HG02840 (cell line): ENCODE data around the gene ANKRD50.

Experiments used
- ATAC-seq: cut with Tn5 transposase; IDR thresholded peaks from one replicate; pipeline ENCODE4 v1.9.1; 2021; ENCODE audit warnings: mild to moderate bottlenecking, moderate library complexity, moderate number of reproducible peaks; ENCODE audit not compliant: unreplicated experiment, low FRiP score

ANKRD50 gene

DNA sequence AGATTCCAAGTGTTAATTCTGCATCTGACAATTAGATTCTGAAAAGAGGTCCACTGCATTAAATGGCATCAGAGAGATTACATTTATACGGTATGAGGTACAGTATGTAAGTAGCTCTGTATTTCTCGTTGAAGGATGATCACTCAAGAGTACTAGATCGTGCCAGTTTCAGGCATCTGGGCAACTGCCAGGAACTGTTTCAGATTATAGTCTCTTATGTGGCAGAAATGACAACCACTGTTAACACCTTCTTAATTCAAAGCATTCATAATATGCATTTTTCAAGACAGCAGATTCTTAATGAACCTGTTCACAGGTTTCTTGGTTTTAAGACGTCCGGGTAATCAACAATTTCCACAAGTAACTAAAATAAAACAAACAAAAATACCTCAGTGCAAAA is 1.6 kb downstream of the ANKRD50 start:
- ATAC-seq: no peak

DNA sequence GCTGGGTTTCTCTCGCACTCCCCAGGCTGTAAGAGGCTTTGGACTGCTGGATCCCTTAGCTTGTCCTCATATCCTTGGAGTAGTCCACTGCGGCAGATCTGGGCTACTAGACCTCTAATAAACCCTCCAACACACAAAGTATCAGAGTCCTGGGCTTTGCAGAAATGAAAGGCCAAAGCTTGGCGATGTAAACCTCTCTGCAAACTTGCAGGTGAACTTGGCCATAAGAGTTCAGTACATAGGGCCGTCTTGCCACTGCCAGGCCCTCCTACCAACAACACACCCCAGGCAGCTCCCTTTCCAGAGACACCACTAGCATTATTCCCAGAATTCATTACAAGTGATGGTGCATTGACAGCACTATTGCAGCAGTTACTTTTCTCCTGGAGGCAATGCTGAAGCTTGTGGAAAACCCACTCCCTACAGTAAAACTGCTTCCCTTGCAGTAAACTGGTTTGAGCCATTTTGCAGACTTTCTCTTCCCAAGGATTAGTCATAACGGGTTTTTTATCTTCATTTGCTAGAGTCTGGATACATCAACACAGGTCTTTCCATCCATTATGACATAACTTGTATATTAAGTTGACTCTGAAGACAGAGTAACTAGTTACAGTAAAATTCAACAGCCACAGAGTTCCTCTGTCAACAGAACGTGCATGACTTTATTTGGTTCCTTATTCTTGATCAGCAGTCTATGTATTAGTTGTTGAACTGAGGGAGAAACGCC is 2.4 kb downstream of the ANKRD50 start:
- no peak for ATAC-seq

DNA sequence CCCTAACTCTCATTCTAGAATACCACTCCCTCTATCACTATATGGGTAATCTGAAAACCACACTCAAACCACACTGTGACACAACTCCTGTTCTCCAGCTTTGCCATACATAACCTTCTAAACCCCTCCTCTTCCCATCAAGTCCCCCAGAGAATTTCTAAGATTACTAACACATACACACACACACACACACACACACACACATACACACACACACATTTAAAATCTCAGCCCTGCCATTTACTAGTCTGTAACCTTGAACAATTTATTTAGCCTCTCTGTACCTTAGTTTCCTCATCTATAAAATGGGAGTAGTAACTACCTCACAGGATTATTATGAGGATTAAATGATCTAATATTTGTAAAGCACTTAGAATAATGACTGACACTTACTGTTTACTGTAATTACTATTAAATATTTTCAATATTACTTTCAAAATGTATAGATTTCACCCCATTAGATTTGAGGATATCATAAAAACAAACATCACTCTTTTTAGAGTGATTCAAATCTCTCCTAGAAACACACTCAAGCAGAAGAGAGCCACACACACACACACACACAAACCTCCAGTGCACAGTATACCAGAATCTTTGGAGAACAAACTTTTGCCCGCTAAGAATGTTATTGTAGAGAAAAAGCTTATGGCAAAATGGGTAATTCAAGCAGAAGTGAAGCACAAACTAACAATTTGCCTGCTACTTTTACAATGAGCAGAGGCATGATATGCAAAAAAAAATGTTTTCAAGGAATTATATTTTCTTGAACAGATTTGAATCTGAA is 3.8 kb downstream of the ANKRD50 start:
- no peak for ATAC-seq

DNA sequence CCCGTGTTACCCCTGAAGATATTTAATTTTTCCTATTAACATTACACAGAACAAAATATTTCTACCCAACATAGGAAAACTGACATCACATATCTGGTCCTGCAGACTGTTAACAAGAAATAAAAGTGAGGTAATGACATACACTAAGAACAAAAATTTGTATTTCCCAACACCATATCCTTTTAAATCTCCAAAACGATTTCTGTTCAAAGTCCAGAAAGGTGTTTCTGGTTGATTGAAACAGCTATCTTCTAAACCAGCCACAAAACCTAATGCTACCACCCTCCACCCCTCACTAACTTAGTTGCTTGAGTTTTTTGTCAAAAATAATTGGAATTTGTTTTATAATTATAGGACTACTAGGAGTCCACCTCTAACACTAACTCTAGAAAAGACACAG is 7.1 kb downstream of the ANKRD50 start:
- no peak for ATAC-seq

DNA sequence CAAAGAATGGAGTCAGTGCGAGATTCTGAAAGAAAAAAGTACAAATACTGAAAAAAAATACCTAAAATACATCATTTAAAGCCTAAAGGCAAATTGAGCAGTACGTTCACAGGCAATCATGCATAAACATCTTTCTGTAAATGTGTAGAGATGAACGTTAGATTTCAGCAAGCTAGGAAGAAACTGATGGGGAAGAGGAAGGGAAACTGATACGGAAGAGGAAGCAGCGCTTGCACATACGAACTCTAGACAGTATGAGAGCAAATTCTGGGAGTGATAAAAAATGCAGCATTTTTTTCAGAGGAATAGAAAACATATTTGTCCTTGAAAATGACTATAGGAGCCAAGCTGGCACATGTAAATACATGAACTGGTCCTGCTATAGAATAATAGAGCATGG is 9.4 kb downstream of the ANKRD50 start:
- no peak for ATAC-seq

DNA sequence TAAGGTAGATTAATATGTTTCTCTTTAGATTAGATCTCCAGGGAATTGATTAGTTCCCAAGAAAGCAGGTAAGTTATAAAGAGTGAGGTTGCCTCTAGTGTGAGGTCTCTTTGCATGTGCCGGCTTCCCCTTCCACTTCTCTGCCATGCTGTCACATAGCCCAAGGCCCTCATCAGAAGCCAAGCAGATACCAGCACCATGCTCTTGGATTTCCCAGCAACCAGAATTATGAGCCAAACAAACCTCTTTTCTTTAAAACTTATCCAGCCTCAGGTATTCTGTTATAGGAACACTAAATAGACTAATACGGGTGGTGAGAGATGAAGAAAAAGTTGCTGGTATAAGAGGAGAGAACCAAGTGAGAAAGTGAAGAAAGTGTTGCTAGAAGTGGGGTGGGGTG is 15.1 kb downstream of the ANKRD50 start:
- ATAC-seq: no peak

DNA sequence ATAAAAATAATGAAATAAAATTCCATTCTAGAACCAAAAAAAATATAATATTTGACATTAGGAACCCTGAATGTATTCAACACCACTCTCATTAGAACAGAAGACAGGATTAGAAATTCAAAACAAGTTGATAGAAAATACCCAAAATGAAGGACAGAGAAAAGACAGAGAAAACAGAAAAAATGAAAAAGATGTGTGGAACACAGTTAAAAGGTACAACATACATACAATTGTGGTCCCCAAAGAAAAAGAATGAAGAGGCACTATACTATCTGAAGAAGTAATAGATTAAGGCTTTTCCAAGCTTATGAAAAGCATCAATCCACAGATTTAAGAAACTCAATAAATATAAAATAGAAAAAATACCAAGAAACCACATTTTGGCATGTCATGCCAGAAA is 16.4 kb downstream of the ANKRD50 start:
- ATAC-seq: no peak

DNA sequence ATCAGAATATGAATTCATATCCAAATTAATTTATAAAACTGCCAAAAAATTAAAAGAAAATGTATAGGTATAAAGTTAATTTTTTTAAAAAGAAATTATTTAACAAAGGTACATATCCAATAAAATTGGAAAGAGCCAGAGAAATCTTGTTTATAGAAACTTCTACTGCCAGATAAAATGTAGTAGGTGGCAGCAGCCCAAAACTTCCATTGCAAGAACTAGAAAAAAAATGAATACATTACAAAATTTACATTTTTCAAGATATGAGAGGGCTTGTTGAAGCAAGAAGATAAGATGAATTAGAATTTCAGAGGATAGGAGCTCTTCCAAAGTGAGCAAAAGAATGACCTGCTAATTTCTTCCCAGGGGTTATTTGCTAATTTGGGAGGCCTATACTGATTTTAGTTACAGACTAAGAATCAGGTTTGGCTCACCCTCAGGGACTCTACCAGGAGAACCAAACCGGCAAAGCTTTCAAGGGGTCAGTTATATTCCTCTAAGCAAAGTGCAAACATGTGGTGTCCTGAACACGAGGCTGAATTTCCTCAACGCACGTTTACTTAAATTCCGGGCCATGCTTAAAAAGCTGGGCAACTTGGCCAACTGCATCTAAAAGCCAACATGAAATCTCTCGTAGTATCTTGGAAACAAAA is 17.5 kb downstream of the ANKRD50 start:
- ATAC-seq: no peak

DNA sequence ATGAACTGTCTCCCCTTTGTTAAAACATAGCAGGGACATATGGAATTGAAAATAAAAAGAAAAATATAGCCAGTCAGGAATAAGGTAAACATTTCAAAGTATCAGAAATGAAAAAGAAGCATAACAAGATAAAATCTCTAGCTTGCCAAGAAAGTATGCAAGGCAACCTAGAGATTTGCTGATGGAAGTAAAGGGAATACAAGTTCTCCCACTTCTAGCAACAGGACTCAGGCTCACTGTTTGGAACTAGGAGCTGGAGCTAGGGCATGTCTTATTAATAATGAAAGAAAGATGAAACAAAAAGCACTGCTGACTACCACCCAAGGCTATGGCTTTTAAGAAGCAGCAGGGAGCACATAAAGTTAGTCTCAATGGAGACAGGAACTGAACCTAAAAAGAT is 18.2 kb downstream of the ANKRD50 start:
- no peak for ATAC-seq

DNA sequence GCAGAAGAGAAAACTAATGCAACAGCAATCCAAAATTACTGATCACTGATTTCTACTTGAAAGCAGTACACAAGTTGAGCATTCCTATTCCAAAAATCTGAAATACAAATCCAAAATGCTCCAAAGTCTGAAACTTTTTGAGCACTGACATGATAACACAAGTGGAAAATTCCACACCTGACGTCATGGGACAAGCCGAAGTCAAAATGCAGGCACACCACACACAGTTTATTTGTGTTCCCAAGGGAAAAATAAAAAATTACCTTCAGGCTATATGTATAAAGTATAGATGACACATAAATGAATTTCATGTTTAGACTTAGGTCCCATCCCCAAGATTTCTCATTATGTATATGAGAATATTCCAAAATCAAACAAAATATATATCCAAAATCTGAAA is 20.7 kb downstream of the ANKRD50 start:
- no peak for ATAC-seq

DNA sequence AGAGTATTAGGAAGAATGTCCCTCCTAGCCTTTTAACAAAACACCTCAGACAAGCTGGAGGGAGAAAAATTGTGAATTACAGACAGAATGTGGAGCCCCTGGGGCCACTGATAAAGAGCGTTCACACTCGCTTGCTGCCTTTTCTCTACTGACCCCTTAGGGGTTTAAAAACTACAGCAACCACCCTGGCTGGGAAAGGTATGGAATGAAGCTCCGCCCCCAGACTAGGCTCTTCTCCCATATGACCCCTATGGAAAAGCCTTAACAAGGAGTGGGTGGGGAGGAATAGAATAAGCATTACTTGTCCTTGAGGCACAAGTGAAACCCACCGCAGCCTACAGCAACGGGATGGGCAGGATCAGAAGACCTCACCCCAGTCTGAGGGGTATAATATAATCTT is 26.3 kb downstream of the ANKRD50 start:
- no peak for ATAC-seq

DNA sequence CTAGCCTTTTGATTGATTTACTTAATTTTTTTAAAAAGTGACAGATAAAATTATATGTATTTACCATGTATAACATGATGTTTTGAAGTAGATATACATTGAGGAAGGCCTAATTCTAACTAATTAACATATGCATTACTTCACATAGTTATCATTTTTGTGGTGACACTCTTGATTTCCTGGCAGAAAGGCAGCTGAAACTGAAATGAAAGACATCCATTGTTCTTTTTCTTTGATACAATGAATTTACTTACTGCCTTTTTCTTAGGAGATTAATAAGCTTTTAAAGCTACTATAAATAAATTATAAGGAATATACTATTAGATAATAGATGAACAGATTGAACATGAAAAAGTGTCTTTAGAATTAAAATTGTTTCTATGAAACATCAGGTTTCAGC is 26.7 kb downstream of the ANKRD50 start:
- no peak for ATAC-seq

DNA sequence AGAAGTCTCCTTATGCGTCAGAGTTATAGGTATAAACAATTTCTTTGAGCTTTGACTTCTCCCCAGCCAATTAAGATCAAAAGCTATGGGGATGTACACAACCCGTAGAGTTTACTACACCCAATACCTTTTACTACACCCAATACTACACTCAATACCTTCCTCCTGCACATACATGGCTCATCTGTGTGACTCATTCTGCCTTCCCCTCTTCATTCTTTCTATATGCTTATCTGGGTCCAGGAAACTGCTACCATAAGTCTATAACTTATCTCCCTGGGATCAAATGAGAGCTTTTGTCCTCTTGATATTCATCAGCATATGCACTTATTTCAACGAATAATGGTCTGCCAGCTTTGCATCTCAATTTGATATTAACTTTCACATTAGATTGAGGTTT is 28.2 kb downstream of the ANKRD50 start:
- ATAC-seq: no peak

DNA sequence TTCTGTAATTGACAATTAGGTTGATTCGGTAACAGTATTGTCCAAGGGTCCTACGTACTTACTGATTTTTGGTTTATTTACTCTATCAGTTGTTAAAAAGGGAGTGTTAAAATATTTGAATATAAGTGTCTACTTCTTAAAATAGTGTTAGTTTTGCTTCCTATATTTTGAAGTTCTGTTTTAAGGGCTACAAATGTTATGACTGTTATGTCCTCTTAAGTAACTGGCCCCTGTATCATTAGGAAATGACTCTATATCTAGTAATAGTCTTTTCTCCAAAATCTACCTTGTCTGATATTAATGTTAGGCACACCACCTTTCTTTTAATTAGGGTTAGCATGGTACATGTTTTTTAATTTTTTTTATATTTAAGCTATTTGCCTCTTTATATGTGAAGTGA is 30.1 kb downstream of the ANKRD50 start:
- ATAC-seq: no peak

DNA sequence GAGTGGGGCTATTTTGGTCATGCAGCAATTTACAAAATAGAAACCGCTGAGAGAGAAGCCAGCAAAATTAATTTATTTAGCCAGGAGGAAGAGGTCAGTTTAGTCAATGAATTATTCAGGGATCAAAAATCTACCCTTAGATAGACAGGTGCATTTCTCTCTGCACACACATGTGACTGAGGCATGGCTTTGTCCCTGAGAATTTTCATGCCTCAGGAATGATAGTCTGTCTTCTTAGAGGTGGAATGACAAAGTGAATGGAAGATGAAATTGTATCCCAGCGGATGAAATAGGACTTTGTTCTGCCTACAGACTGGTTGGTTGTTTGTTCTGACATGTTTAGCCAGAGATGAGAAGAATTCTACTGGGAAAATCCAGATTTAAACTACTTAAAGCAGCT is 46.0 kb downstream of the ANKRD50 start:
- no peak for ATAC-seq

DNA sequence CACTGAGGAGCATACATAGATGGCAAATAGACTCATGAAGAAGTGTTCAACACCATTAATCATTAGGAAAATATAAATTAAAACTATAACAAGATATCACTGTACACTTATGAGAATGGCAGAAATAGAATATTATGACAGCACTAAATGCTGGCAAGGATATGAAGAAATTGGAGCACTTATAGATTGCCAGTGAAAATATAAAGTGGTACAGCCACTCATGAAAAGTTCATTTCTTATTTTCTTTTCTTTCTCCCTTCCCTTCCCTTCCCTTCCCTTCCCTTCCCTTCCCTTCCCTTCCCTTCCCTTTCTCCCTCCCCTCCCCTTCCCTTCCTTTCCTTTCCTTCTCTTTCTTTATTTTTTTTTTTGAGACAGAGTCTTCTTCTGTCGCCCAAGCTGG is 53.7 kb downstream of the ANKRD50 start:
- no peak for ATAC-seq

DNA sequence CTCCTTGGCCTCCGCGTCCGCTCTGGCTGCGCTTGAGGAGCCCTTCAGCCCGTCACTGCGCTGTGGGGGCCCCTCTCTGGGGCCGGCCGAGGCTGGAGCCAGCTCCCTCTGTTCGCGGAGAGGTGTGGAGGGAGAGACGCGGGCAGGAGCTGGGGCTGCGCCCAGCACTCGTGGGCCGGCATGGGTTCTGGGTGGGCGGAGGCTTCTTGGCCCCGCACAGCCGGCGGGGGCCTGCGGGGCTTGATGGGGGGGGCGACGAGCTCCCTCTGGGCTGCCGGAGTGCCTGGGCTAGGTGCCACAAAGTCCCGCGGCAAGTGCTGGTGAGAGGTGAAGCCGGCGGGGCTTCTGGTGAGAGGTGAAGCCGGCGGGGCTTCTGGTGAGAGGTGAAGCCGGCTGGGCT is 61.9 kb downstream of the ANKRD50 start:
- no peak for ATAC-seq

DNA sequence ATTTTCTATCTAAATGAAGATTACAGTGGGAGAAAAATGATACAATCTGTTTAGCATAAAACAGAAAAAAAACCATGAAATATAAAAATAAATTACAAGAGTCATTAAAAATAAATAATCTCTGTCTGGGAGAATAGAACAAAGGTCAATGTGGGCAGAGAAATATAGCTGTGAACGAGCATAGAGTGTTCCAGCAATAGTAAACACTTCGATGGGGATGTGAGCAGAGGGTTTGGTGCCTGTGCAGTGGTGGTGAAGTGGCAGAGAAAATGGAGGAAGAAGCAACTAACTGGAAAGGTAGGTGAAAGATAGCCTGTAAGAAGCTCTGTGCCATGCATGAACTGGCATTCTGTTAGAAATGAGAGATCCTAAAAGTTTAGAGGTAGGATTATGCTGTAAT is 64.9 kb downstream of the ANKRD50 start:
- no peak for ATAC-seq

DNA sequence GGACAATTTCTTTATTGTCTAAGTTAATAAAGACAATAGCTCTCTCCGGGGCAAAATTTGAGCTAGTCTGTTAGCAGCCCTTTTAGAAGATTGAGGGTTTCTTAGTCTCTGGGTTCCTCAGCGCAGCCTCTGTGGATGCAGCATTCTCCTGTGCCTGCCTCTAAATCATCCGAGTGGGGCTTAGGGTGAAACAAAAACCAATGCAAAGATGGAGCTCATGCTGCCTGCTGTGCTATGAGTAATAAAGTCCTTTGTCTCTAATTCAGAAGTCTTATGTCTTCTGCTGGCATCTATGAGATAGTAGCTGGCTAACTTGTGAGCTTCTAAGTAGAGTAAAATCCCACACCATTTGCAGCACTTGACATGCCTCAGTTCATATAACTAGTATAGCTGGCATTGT is 67.9 kb downstream of the ANKRD50 start:
- ATAC-seq: no peak

DNA sequence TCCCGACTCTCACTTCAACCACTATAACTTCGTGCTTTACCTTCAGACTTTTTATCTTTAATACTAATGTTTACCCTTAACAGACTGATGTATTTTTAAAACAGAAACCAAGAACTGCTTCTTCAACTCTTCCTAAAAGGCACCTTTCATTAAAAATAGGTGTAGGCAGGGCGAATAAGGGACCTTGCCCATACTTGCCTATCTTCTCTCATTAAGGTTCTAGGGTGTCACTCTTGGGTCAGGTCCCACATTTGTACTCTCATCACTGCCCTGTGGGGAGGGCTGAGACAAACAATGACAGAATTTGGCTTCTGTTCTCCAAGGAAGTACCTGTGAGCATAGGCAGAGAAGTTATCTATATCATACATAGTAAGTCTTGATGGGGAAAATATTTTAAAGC is 69.7 kb downstream of the ANKRD50 start:
- ATAC-seq: no peak

DNA sequence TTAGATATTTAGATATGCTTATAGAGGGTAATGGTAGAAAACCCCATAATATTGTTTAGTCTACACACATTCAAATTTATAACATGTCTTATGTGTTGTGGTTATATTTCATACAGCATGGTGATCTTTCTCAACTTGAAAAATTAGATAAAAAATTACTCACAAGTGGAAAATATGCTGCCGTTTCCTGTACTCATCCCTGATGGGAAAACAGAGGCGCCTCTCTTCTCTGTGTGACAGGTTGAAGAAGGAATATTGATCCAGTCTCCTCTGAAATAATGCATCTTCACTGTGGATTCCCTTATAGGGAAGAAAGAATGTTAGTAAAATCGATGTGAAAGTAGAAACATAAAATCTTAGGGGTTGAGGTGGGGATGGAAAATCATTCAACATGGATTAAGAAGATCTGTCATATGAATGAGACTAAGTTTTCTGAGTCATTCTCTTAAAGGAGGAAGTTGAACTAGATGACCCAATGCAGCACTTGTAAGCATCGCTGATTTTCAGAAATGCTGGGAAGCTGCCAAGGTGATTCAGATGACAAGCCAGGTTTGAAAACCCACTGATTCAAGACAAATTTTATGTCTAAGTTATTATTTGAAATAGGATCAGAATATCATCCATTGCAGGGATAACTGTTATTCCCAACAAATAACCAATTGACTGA is 70.7 kb downstream of the ANKRD50 start:
- ATAC-seq: no peak
